Gastroesophageal sphincter (tissue), 3 donors: ENCODE results near the gene SLC39A12.

Source experiments
- POLR2AphosphoS5 ChIP-seq: sonication (generic); formaldehyde crosslinking; IDR thresholded peaks from one replicate; pipeline ENCODE4 v1.6.1; 2017; ENCODE audit warnings: antibody characterized with exemption
- TF ChIP-seq, protein P1 (sequence below), 4 experiments: fragments of 200-600 bp in 2 of 4; fragments of 450-650 bp in 2 of 4; sonication (generic) in 1 of 4; IDR thresholded peaks; one replicate each; pipeline ENCODE4 v1.5.1; 2017 to 2019; ENCODE audit warnings: antibody characterized with exemption in 4 of 4, mild to moderate bottlenecking in 2 of 4, moderate library complexity in 2 of 4

DNA sequence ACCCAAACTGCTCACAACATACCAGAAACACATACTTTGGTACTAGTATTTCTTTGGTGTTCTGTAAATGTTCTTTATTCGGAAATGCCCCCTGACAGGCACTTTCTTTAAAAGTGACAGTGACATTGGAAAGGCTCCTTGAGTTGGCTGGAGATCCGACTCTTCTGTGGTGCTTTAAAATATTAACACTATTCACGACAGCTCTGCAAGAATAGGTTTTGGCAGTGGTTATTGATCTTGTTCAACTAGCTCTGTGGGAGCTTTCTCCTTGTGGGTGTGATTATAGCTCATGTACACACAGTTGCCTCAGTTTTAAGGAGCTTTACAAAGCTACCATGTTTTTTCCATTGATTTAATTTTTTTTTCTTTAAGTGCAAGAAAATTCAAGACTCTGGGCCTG is 30.3 kb upstream of the SLC39A12 start:
- TF ChIP-seq POLR2AphosphoS5: no peak
- TF ChIP-seq, protein P1, sequence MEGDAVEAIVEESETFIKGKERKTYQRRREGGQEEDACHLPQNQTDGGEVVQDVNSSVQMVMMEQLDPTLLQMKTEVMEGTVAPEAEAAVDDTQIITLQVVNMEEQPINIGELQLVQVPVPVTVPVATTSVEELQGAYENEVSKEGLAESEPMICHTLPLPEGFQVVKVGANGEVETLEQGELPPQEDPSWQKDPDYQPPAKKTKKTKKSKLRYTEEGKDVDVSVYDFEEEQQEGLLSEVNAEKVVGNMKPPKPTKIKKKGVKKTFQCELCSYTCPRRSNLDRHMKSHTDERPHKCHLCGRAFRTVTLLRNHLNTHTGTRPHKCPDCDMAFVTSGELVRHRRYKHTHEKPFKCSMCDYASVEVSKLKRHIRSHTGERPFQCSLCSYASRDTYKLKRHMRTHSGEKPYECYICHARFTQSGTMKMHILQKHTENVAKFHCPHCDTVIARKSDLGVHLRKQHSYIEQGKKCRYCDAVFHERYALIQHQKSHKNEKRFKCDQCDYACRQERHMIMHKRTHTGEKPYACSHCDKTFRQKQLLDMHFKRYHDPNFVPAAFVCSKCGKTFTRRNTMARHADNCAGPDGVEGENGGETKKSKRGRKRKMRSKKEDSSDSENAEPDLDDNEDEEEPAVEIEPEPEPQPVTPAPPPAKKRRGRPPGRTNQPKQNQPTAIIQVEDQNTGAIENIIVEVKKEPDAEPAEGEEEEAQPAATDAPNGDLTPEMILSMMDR (IDR thresholded peaks at IDR 0.05): no peak
